Fibroblast of the aortic adventitia (primary cell): ENCODE measurements around the gene SYNCRIP. TPM values are rescaled to one million over a fixed set of nuclear protein-coding genes. Genes with fewer than 3 reads are reported as not detected.
A peak's percentile ranks its signal among the peaks of the same experiment; 100 is the strongest.

Experiments
- DNase-seq: peaks from one replicate; pipeline ENCODE4 v3.0.0-alpha.2; 2010; ENCODE audit warnings: low read depth
- H3K4me3 ChIP-seq: 2 replicates; pipeline ENCODE4 v1.5.1; 2011; ENCODE audit warnings: low read depth, mild to moderate bottlenecking, control low read depth, low read length, moderate library complexity
- total RNA-seq: library from RNA; depleted of rRNA; stranded (reverse); fragments of >200 nt; gene quantifications from 2 replicates; pipeline ENCODE4 v1.2.3, GENCODE V29; 2012; ENCODE audit warnings: low replicate concordance
- TF ChIP-seq, protein P1 (sequence below): IDR thresholded peaks from 2 replicates; pipeline ENCODE4 v1.5.1; 2011; ENCODE audit warnings: mild to moderate bottlenecking, low read length, control low read depth, inconsistent platforms; ENCODE audit not compliant: insufficient read depth

Gene SYNCRIP
- total RNA-seq, 1 donor: 90.5 TPM

DNA sequence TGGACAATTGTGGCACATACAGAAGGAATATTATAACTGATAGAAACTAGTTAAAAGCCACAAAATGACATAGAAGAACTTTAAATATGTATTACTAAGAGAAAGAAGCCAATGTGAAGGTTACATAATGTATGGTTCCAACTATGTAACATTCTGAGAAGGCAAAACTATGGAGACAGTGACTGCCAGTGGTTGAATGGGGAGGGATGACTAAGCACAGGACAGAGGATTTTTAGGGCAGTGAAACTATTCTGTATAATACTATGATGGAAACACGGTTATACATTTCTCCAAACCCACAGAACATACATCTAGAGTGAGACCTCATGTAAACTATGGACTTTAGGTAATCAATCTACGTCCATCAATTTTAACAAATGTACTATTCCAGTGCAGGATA lies 22.4 kb downstream of the SYNCRIP start:
- no peak for DNase-seq

DNA sequence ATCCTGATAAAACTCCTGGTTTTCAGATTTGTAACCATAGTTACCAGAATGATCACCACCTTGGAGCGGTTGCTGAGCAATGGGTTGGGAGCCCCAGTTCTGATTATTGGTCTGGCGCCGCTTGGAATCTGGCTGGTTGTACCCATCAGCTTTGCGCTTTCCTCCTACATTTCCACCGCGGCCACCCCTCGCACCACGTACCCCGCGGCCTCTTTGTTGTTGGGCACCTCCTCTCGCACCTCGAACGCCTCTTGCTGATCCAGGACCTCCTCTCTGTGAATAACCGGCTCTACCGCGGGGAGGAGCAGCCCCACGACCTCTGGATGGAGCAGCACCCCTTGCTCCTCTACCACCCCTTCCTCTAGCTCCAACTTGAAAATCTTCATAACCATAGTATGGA lies 27.9 kb downstream of the SYNCRIP start:
- TF ChIP-seq, protein P1, sequence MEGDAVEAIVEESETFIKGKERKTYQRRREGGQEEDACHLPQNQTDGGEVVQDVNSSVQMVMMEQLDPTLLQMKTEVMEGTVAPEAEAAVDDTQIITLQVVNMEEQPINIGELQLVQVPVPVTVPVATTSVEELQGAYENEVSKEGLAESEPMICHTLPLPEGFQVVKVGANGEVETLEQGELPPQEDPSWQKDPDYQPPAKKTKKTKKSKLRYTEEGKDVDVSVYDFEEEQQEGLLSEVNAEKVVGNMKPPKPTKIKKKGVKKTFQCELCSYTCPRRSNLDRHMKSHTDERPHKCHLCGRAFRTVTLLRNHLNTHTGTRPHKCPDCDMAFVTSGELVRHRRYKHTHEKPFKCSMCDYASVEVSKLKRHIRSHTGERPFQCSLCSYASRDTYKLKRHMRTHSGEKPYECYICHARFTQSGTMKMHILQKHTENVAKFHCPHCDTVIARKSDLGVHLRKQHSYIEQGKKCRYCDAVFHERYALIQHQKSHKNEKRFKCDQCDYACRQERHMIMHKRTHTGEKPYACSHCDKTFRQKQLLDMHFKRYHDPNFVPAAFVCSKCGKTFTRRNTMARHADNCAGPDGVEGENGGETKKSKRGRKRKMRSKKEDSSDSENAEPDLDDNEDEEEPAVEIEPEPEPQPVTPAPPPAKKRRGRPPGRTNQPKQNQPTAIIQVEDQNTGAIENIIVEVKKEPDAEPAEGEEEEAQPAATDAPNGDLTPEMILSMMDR: no peak
- H3K4me3 ChIP-seq: no peak overlapping the region
- no peak for DNase-seq

More for the DNA sequence above, 22.4 kb downstream of the SYNCRIP start:
- H3K4me3 ChIP-seq: no peak overlapping the region
- TF ChIP-seq, protein P1: no peak

DNA sequence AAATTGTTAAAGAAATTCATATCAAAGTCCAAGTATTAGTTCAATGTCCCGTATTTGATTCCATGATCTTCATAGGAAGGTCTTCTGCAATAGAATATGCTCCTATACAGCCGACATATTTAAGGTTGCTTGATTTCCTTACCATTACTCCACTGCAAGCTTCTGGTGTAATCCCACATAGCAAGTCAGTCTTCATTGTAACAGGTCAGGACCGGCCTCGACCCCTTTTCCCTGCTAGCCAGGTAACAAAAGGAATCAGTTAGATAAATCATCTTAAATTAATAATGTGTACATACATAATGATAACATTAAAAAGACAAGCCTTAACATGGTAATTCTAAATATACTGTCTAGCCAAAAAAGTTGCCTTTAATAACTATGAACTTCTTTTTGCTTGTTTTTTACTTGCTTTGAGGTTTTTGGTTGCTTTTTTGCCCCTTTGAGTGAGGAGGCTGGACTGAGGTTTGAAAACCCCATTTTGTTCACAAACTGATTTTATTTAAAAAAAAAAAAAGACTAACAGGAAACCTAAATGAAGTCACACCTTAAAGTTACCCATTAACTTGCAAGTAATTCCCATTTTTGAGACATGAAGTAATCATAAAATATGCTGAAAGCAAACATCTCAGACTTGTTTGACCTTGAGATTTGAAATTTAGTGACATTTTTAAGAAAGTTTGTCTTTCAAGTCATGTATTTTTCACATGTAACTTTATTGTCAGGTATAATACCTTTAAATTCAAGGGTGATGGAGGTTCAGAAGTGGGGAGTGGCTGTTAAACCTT lies 29.8 kb downstream of the SYNCRIP start:
- TF ChIP-seq, protein P1: no peak
- no peak overlapping the region for H3K4me3 ChIP-seq
- no peak for DNase-seq

DNA sequence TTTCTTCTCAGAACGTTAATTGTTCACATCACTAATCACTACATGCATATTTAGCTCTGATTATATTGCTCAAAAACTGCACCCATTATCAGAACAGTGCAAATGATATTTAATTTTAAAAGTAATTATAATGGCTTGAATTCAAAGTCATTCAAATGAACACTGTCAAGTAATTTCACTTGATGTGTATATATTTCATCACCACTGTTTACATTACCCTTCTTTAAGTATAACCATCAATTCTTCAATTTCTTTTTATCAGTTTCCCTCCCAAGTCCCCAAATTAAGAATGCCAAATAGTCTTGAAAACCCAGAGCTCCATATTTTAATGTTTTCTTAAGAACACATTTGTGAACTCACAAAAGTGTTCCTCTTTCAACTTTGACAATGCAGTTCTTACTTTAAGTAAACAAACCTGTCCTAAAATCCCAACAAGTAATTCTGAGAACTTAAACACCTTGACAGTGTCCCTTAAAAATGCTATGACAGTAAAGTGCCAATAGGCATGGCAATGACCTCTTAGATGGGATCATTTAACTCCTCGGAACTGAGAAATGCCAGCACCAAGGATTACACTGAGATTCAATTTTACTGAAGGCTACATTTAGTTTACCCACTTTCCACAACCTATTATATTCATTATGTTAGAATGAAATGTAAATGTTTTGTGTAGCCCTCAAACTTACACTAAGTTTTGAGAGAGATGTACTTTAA lies 32.3 kb downstream of the SYNCRIP start:
- TF ChIP-seq, protein P1: no peak
- H3K4me3 ChIP-seq: no peak overlapping the region
- no peak for DNase-seq

DNA sequence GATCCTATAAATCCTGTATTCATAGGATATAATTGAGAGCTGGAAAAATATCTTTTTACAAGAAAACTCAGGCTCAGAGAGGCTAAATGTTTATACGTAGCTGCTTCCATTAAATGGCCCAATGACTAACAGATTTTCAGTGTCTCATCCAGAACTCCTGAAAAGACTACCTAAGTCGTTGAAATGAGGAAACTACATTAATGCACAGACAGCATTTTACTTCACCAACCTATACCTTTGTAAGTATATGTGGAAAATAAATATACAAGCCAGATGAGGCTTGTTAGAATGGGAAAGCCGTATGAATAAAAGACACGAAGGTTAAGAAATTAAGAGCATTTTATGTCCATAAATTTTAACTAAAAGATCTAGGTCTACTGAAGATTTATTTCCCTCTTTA lies 40.6 kb downstream of the SYNCRIP start:
- no peak for DNase-seq
- no peak overlapping the region for H3K4me3 ChIP-seq
- TF ChIP-seq, protein P1: no peak

DNA sequence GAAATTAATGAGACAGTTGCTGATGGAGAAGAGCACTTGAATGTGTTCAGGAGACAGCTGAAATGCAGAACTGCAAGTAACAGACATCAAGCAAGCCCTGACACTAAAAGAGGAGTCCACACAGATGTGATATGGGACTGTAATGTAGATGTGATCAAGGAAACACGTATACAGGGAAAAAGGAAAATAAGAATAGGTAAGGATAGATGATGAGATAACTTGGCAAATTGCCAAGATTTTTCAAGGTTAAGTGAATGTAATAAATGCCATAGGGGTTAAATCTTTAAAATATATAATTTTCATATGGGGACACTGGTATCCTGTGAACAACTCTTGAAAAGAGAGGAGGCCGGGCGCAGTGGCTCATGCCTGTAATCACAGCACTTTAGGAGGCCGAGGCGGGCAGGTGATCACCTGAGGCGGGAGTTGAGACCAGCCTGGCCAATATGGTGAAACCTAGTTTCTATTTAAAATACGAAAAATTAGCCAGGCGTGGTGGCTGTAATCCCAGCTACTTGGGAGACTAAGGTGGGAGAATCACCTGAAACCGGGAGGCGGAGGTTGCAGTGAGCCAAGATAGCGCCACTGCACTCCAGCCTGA lies 41.9 kb downstream of the SYNCRIP start:
- TF ChIP-seq, protein P1: no peak
- DNase-seq: peak; percentile 7
- no peak overlapping the region for H3K4me3 ChIP-seq
